ENCODE data around the gene LTB4R2.

LTB4R2 gene, protein sequence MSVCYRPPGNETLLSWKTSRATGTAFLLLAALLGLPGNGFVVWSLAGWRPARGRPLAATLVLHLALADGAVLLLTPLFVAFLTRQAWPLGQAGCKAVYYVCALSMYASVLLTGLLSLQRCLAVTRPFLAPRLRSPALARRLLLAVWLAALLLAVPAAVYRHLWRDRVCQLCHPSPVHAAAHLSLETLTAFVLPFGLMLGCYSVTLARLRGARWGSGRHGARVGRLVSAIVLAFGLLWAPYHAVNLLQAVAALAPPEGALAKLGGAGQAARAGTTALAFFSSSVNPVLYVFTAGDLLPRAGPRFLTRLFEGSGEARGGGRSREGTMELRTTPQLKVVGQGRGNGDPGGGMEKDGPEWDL

DNA sequence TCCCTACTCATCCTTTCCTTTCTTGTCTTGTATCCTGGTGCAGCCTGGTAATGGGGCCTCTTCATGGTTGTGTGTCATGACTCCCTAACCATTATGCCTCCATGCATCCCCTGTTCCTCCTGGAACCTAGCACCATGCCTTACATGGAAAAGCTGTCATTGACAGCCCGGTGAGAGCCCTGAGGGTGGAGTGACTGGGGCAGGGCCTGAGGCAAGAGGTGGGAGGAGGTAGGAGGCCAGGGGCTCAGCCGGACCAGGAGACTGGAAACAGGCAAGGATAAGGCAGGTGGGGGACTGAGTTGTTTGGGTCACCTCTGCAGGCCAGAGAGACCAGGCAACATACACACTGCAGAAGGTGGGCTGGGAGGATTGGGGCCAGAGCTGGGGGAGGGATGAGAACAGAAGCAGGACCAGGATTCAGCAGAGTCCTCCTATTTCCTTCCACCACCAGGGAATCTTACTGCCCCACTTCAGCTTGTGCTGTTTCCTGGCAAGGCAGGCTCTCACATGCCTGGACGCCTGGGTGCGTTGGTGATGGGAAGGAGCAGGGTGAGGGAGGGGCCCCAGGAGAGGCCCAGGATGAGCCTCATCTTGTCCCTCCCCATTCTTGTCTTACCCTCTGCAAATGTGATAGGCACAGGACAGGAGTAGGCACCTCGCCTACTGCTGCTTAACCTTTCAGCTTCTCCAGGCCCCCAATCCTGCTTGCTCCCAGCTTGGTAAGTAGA lies at the start of gene LTB4R2:
TSS of gene LTB4R2 (plus strand) at position 603 of the 727 bp plus-strand sequence. CDS start 525 bp downstream, outside the sequence.
- no peak for DNase-seq (ENCODE audit: low read depth in 2 of 3, low spot score in 2 of 3)

GRCh38 chr14:24260780-24261157 lies 49.2 kb upstream of the LTB4R2 start:
- DNase-seq (ENCODE audit: low read depth in 2 of 3, low spot score in 2 of 3) = no peak

- DNase-seq (ENCODE audit: low read depth in 2 of 3, low spot score in 2 of 3) = no peak
These were observed 48.5 kb upstream of the LTB4R2 start for GRCh38 chr14:24261256-24261968.

DNA sequence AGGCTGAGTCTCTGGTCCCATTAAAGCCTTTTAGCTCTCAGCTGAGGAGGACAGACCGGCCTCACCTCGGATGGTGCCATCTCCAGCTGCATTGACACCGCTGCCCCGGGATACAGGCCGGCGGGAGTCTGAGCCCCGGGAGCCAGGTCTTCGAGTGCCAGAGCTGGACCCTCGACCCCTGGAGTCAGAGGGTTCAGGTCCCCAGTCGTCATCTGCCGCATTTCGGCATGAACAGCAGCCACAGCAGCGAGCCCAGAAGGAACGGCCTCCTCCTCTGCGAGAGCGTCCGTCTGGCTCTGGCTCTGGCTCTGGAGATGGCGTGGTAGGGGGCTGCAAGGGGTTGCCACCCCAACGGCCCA lies 48.0 kb upstream of the LTB4R2 start:
- no peak for DNase-seq (ENCODE audit: low read depth in 2 of 3, low spot score in 2 of 3)

DNA sequence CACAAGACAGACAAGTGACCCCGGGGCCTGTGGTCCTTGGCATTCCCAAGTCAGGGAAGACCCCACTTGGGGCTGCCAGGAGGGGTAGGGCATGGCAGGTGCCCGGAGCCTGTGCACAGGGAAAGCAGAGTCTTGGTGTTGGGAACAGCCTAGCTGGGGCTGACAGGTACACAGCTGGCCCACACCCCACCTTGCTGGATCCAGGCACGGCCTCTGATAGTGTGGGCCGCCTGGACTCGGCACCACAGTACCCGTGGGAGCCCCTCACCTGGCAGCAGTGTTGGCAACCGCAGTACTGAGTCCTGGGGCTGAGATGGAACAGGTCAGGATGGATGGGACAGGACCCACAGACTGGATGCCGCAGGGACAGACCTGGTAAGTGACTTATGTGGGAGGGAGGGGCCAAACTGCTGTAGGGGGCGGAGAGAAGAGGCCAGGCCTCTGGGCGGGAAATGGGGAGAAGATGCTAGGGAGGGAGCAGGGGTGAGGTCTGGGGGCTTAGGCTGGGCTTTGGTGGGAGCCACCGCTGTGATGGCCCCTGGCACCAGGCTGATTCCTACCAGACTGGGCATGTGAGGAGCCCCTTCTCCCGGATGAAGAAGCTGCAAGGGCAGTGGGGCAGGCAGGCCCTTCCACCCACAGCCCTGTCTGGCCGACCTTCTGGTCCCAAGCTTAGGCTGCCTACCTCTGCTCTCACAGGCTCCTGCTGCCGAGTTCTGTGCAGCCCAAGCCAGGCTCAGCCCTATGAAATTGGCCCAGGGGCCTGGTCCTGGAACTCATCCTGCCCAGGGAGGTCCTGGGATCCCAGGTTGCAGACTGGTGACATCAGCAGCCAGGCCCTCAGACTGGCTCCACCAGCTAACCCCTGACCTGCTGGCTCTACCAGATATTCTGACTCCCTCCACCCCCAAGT lies 46.9 kb upstream of the LTB4R2 start, which contains the start of gene TGM1:
TSS of gene TGM1 (minus strand) at position 357 of the 913 bp plus-strand sequence. CDS start 825 bp downstream, outside the sequence.
- DNase-seq (ENCODE audit: low read depth in 2 of 3, low spot score in 2 of 3) = no peak

- no peak for DNase-seq (ENCODE audit: low read depth in 2 of 3, low spot score in 2 of 3)
These were observed 46.1 kb upstream of the LTB4R2 start for GRCh38 chr14:24263848-24264247.

- DNase-seq (ENCODE audit: low read depth in 2 of 3, low spot score in 2 of 3) = no peak
These were observed 45.6 kb upstream of the LTB4R2 start for GRCh38 chr14:24264298-24264697.

GRCh38 chr14:24266344-24267244 lies 43.3 kb upstream of the LTB4R2 start:
- no peak for DNase-seq (ENCODE audit: low read depth in 2 of 3, low spot score in 2 of 3)

GRCh38 chr14:24267516-24267915 lies 42.4 kb upstream of the LTB4R2 start:
- DNase-seq (ENCODE audit: low read depth in 2 of 3, low spot score in 2 of 3) = no peak

DNA sequence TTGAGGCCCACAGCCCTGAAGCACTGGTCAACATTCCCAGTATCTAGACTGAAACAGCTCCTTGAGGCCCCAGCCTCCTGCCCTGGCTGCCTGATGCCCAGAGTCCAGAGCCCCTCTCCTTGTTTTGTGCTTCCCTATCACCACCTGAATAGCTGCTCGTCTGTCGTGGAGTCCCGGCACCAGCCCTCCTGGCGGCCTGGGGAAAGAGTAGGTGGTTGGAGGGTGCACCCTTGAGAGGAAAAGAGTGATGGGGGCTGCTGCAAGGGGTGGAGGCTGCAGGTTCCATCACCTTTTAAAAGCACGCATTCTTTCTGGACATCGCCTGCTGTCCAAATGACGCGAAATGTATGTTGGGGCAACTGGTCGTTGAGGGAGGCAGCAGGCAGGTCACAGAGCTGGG lies 41.7 kb upstream of the LTB4R2 start:
- DNase-seq (ENCODE audit: low read depth in 2 of 3, low spot score in 2 of 3) = no peak

DNA sequence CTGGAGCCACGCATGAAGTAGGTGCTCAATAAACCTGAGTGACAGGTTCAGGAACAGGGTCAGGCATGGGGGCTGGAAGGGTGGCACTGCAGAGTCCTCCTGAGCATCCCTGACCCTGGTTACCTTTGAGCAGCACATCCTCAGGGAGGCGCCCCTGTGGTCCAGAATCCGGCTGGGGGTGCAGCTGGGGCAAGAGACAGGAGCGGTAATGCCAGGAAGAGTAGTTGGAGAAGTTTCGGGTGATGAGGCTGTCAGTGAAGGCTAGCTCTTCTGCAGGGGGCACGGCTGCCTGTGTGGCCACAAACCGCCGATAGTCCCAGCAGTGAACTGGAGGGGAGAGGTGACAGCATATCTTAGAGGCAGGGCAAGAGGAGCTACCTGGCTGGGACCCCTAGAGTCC lies 40.6 kb upstream of the LTB4R2 start:
- no peak for DNase-seq (ENCODE audit: low read depth in 2 of 3, low spot score in 2 of 3)

GRCh38 chr14:24269910-24270536 lies 39.9 kb upstream of the LTB4R2 start:
- DNase-seq (ENCODE audit: low read depth in 2 of 3, low spot score in 2 of 3) = no peak

GRCh38 chr14:24270537-24271133 lies 39.3 kb upstream of the LTB4R2 start:
- no peak for DNase-seq (ENCODE audit: low read depth in 2 of 3, low spot score in 2 of 3)

DNA sequence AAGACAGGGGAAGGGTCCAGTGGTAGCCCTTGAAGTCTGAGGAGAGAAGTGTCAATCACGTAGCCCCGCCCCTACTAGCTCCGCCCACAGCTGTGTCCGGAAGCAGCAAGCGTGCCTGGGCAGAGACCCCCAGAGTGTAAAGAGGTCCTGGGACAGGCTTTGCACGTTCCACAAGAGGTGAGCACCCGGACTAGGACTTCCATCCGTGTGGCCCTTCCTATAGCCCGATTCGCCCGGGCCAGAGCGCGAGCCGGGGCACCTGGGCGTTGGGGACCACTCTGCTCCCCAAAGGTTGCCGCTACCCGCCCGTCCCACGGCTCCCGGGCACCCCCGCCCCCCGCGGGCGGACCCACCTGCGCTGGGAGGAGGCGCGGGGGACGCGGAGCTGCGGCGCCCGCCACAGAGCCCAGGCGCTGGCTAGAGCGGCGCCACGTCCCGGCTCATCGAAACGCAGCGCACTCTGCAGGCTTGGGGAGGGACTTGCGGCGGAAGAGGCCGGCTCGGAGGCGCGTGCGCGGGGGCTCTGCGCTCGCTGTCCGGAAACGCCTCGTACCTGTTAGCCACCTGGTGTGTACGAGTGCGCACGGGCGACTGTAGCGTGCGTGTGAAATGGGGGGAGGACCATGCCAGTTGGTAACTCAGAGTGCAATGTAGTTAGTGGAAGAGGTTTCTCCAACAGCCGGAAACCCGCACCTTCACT lies 38.7 kb upstream of the LTB4R2 start, which contains the start of gene RABGGTA:
TSS of gene RABGGTA (minus strand) at position 464 of the 700 bp plus-strand sequence. CDS start 482 bp downstream, outside the sequence.
- peak; percentile 63 to 72 (median 65) for DNase-seq (ENCODE audit: low read depth in 2 of 3, low spot score in 2 of 3)

GRCh38 chr14:24271834-24272263 lies 38.1 kb upstream of the LTB4R2 start:
- no peak for DNase-seq (ENCODE audit: low read depth in 2 of 3, low spot score in 2 of 3)

- no peak for DNase-seq (ENCODE audit: low read depth in 2 of 3, low spot score in 2 of 3)
These were observed 37.5 kb upstream of the LTB4R2 start for GRCh38 chr14:24272467-24272866.

- no peak for DNase-seq (ENCODE audit: low read depth in 2 of 3, low spot score in 2 of 3)
These were observed 36.4 kb upstream of the LTB4R2 start for GRCh38 chr14:24273422-24273998.

DNA sequence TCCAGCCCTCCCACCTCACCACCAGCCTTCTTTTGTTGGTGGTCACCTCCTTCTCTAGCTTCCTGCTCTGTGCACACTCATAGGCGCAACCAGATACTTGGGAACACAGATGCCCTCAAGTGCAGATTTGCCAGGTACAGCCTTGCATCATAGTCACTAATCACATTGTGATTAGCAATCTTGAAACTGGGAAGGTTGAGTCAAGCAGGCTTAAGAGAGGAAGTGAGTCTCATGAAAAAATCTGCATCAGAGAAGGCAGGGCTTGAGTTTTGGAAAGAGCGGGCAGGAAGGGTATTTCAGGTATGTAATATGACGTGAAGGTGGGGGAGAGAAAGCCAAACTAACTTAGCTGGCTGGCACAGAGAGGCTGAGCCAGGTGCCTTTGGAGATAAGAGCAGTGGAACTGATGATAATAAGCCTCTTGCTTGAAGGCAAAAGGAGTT lies 35.8 kb upstream of the LTB4R2 start:
- DNase-seq (ENCODE audit: low read depth in 2 of 3, low spot score in 2 of 3) = peak in 1 of 3 experiments; percentile 23
